ENCODE data around the gene TBX19.
"Not testable (repeated sequence)": the region's sequence is repeated elsewhere in the genome, so short reads cannot be mapped to it uniquely, and the experiment has no call there.

The TBX19 gene

DNA sequence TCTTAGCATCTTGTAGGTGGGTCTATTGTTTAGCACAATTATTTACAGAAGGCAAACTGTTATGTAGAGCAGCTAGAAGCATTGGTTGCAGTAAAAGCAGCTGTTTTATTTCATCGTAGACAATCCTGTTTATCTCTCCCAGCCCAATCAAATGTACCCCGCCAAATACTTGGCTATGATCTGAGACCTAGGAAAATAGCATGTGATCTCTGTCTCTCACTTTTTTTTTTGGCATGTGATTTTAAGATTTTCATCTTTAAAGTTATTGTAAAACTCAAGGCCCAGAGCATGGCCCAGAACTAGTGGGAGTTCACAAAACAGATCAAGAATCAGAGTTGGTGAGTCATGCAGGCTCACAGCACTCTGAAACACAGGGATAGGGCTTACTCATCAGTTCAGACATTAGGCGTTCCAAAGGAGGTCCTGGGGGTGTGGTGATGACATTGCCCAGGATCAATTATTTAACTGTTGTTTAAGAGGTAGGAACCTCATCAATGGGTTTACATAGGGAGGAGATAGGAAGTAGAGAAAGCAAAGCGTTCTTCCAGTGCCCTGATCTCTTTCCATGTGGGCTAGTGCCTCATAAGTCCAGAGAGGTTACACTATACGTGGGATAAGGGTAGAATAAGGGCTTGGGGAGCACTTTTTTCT is 40.2 kb downstream of the TBX19 start:
- DNase-seq (ENCODE audit: low spot score), result peak; percentile 82

DNA sequence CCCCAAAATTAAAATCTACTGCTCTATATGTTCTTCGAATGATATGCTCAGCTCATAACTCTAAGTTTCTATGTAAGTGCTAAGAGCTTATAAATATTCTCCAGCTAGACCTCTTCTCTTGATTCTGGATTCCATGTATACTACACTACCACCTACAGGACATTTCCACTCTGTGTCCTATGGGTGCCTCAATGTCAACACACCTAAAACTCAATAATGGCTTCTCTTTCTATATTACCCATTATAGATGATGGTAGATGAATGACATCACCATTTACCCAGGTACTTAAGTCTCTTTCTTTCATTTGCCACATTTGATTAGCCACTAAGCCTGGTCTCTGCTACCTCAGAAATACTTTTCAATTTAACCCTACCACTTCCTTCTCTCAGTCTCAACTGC is 41.3 kb downstream of the TBX19 start:
- no peak for DNase-seq (ENCODE audit: low spot score)

DNA sequence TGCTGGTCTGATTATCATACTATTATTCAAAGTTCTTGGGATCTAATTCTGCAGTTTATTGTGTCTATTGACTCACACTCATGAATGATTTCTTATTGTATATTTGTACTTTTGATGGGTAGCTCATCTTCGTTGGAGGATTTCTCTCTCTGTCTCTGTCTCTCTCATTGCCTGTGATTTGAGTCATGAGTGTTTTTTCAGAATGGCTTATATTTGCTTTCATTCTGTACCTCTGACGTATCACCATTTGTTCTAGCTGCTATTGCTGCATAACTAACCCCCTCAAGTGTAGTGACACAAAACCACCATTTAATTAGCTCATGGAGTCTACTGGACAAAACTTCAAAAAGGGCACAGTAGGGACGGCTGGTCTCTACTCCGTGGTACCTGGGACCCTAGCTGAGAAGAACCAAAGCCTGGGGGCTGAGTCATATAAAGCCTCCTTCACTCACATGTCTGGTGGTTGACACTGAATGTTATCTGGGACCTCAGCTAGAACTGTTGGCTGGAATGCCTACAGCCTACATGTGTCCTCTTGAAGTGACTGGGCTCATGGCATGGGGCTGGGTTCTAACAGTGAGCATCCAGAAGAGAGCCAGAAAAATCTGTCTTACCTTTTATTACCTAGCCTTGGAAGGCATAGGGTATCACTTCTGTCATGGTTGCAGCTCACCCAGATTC is 44.2 kb downstream of the TBX19 start:
- no peak for DNase-seq (ENCODE audit: low spot score)

DNA sequence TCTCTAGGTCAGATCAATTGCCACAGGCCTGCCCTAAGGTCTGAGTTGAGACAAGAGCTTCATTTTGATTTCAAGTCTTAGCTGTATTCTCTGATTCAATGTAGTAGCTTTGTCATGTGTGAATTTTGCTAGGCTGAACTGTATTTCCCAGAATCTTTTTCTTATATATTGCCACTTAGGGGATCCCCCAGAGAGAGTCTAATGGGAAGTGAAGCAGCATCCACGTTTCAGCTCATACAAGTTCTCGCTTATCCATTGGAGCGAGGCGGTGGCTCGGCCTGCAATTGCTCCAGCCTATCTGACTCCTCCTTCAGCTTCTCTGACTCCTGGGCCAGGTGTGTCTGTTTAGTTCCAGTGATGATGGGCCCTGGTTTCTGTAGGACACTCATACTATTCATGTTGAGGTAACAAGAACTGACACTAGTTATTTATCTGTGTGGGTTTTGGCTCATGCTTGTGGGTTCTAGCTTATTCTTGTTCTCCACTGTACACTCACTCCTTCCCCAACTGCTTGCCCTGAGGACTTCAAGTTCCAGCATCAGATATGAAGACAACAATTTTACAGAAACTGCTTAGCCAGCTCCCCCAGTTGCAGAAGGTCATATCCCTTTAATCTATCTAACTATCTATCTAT is 48.2 kb downstream of the TBX19 start:
- no peak for DNase-seq (ENCODE audit: low spot score)

DNA sequence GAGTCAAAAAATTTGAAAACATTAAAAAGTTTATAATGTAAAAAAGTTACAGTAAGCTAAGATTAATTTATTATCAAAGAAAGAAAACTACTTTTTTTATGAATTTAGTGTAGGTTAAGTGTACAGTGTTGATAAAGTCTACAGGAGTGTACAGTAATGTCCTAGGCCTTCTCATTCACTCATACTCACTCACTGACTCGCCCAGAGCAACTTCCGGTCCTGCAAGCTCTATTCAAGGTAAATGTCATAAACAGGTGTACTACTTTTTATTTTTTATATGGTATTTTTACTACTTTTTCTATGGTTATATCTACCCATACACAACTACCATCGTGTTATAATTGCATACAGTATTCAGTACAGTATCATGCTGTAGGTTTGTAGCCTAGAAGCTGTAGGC is 49.6 kb downstream of the TBX19 start:
- DNase-seq (ENCODE audit: low spot score), result no peak

DNA sequence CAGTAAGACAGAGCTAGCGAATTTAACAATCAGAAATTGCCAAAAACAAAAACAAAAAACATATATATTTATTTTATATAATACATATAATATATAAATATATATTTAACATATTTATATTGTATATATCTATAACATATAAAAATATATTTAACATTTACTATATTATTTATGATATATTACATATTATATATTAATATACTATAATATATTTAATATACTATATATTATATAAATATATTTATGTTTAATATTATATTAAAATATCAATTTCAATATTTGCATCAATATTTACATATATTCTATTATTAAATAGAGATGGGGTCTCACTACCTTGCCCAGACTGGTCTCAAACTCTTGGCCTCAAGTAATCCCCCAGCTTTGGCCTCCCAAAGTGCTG is 50.9 kb downstream of the TBX19 start:
- no peak for DNase-seq (ENCODE audit: low spot score)

DNA sequence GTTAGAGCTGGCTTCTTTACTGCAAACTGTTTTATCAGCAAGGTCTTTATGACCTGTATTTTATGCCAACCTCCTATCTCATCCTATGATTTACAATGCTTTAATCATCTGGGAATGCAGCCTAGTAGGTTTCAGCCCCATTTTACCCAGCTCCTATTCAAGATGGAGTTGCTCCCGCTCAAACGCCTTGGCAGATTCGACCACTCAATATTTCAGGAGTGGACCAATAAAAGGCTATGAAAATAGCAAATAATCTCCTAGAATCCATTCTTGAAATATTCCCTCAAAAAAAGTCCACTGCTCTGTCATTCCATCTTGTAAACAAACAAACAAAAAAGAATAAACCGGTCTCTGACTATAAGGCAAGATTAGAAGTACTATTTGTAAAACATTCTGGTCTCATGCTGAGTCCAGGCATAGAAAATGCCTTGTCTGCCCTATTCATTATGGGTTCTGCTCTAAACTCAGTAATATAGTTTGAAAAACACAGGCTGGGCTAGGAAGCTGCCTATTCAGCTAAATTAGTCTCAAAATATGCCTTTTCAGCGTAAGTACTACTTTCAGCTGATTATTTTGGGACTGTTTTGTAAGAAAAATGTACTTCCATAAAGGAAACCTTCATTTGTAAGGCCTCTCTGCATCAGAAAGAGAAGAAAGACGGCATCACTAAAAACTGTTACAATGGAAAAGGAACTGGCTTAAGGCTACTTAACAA is 53.0 kb downstream of the TBX19 start:
- DNase-seq (ENCODE audit: low spot score), result no peak

DNA sequence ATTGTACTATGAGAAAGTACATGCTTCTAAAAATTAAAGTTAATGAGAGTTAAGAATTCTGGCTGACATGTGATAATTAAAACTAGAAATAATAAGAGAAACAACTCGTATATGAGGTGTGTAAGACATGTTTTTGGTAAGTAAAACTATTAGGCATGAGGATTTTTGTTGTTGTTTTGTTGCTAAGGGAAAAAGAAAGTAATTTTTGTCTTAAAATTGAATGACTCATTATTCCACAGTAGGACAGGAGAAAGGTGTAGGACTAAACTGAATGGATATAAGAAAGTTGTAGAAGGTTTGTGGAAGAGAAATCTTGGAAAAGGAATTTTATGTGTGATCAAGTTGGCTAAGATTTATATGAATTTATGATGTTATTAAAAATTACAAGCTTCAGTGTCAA is 54.8 kb downstream of the TBX19 start:
- no peak for DNase-seq (ENCODE audit: low spot score)

DNA sequence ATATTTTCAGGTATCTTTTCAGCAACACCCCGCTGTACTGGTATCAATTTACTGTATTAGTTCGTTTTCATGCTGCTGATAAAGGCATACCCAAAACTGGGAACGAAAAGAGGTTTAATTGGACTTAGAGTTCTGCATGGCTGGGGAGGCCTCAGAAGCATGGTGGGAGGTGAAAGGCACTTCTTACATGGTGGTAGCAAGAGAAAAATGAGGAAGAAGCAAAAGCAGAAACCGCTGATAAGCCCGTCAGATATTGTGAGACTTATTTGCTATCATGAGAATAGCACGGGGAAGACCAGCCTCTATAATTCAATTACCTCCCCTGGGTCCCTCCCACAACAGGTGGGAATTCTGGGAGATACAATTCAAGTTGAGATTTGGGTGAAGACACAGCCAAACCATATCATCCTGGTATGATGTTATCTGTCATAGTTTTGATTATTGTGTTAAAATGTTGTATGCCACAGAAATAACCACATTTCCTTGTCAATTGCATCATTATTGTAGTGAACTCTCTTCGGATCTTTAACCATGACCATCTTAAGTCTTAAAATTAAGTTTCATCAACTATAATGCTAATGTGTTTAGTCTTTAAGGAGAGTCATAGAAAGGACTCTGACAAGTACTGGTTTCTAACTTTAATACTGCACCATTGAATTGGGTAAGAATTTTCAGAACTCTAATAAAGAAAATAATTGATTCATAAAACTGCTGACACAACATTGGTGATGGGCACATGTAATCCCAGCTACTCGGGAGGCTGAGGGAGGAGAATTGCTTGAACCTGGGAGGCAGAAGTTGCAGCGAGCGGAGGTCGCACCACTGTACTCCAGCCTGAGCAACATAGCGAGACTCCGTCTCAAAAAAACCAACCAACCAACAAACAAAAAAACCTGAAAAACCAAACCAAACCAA is 58.2 kb downstream of the TBX19 start:
- no peak for DNase-seq (ENCODE audit: low spot score)

DNA sequence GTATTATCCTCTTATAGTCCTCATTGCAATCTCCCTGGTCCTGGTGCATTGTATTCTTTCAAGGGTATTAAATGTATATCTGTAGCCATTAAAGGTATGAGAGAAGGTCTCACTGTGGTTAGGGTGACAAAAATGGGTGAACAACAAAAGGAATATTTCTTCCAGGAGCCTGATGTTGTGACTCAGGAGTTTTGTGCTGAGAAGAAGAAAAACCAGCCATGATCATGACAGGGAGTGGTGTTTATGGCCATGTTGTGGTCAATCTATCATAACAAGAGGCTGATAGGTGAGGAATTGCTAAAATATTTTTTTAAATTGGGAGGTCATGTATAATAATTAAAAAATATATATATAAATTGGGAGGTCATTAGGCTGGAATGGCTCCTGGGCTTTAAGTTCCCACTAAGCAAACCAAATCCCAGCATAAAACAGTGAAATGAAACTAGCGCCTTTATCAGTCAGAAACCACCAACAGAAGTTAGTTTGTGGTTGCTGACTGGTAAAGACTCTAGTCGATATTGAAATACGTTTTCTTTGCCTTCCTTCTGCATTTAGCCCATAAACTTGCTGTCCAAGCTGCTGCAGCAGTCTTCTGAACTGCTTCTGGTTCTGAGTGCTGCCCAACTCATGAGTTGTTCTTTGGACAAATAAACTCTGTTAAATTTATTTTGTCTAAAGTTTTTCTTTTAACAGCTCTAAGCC is 60.3 kb downstream of the TBX19 start:
- DNase-seq (ENCODE audit: low spot score), result no peak

DNA sequence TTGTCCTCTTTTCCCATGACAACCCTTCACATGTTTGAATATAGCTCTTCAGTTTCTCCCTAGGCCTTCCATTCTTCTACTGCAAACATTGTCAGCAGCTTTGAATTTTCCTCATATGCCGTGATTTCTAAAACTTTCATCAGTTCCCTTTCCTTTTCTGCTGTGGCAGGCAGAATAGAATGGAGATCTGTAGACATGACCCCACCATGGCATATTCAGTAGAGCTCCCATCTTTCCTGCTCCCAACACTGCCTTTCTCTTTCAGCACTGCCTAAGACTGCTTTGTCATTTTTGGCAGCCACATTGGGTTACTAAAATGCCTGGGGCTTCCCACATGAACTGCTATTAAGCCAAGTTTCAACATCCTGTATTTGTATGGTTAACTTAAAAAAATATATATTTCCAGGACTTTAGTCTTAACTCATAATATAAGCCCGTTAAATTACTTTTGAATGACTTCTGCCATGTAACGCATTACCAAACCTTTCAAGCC is 60.9 kb downstream of the TBX19 start:
- DNase-seq (ENCODE audit: low spot score), result no peak

DNA sequence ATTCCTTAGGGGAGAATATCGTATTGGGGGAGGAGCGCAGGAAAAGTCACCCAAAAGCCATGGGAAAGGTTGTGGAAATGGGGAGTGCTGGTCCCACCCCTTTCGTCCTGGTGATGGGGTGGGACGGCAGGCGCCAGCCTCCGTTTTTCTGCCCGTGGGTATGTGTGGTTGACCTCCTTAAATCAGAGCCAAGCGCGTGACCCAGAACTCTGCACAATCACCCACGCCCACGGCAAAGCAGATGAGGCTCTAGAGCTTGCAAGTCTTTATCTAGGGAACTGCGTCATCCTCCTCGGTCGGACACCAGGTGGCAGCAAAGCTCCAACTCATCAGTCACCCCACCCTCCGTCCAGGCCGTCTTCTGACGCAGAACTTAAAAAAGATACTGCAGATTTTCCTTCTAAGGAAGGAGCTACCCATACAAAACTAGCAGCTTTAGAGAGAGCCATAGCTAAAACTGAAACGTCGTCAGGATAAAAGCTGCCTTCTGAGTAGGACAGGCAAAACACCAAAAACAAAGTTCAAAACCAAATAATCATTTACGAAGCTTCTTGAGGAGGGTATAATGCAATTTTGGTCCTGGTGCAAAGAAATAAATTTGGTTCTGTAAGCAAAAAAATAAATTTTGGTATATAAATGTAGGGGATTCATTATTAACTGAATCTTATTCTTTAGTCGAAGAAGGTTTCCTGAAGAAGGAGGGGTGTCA is 62.0 kb downstream of the TBX19 start:
- DNase-seq (ENCODE audit: low spot score), result peak; percentile 73

DNA sequence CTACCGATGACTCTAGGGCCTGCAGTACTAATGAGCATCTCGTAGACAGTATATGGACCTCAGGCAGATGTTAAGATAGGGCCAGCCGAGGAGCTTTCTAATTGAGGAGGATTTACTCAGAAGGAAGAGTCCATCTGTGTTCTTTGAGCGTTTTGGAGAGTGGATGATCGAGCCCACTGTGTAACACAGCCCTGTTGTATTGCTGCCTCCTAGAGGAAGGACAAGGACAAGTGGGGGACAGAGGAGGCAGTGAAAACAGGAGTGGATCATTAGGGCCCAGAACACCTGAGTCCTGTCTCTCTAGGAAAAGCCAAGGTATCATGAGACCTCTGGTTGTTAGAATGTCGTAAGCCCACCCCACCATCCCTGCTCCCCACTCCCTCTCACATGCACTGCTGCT is 62.9 kb downstream of the TBX19 start:
- DNase-seq (ENCODE audit: low spot score), result no peak

DNA sequence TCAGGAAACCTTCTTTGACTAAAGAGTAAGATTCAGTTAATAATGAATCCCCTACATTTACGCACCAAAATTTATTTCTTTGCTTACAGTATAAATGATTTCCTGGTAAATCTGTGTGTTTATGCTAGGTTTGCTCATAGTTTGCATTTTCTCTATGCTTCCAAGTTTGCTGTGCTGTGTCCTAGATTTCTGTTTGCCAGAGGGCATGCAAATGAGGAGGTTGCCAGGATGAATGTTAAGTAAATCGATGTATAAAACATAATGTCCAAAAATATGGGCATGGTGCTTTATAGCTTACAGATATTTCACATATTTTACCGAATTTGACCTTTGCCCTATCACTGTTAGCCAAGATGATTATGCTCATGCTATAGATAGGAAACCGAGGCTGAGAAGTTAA is 63.8 kb downstream of the TBX19 start:
- DNase-seq (ENCODE audit: low spot score), result no peak

DNA sequence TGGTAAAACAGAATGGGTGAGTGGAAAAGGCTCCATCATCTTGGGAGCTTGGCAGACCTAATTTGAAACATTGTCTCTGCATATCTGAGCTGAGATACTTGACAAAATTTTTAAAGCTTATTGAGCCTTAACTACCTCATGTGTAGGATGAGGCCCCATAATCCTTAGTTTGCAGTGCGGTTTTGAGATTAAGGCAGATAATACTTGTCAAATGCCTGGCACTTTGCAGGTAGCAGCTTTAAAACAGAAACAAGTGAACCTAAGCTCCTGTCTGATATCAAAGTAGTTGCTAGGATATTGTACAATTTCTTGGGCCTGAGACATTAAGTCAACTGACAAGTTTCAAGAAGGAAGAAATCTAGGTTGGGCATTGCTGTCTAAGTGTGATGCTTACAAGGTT is 65.3 kb downstream of the TBX19 start:
- DNase-seq (ENCODE audit: low spot score), result no peak

DNA sequence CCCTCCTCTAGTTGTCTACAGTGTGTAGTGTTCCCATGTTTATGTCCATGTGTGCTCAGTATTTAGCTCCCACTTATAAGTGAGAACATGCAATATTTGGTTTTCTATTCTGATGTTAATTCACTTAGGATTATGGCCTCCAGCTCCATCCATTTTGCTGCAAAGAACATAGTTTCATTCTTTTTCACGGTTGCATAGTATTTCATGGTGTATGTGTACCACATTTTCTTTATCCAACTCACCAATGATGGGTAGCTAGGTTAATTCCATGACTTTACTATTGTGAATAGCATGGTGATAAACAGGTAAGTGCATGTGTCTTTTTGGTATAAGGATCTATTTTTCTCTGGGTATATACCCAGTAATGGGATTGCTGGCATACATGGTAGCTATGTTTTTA is 67.0 kb downstream of the TBX19 start:
- DNase-seq (ENCODE audit: low spot score), result no peak

DNA sequence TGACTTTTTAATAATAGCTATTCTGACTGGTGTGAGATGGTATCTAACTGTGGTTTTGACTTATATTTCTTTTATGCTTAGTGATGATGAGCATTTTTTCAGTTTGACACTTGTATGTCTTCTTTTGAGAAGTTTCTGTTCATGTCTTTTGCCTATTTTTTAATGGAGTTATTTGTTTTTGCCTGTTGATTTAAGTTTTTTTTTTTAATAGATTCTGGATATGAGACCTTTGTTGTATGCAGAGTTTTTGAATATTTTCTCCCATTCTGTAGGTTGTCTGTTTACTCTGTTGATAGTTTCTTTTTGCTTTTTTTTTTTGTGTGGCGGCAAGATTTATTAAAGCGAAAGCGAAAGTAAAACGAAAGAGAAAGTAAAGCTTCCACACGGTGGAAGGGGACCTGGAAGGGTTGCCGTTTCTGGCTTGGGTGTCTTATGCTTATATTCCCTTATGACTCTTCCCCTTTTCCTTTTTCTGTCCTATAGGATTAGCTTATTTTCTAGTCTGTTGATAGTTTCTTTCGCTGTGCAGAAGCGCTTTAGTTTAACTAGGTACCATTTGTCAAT is 67.6 kb downstream of the TBX19 start:
- no peak for DNase-seq (ENCODE audit: low spot score)

DNA sequence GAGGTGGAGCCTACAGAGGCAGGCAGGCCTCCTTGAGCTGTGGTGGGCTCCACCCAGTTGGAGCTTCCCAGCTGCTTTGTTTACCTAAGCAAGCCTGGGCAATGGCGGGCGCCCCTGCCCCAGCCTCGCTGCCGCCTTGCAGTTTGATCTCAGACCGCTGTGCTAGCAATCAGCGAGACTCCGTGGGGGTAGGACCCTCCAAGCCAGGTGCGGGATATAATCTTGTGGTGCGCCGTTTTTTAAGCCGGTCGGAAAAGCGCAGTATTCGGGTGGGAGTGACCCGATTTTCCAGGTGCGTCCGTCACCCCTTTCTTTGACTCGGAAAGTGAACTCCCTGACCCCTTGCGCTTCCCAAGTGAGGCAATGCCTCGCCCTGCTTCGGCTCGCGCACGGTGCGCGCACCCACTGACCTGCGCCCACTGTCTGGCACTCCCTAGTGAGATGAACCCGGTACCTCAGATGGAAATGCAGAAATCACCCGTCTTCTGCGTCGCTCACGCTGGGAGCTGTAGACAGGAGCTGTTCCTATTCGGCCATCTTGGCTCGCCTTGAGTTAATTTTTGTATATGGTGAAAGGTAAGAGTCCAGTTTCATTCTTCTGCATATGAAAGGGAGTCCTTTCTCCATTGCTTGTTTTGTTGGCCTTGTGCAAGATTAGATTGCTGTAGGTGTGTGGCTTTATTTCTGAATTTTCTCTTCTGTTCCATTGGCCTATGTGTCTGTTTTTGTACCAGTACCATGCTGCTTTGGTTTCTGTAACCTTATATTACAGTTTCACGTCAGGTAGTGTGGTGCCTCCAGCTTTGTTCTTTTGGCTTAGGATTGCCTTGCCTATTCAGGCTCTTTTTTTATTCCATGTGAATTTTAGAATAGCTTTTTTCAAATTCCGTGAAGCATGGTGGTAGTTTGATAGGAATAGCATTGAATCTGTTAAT is 73.9 kb downstream of the TBX19 start:
- DNase-seq (ENCODE audit: low spot score), result not testable (repeated sequence)
